RWPE2 (cell line): ENCODE results near the gene DLG2.

Source experiments
- ATAC-seq: fragments of 200-7000 bp; cut with Tn5 transposase; 3 replicates; pipeline ENCODE4 v1.9.1; 2021; ENCODE audit warnings: low read depth
- DNase-seq: peaks from one replicate; pipeline ENCODE4 v3.0.0-alpha.2; 2020; ENCODE audit warnings: low spot score
- H3K27ac ChIP-seq: fragments of 450-650 bp; 2 replicates; pipeline ENCODE4 v1.5.1; 2017; ENCODE audit warnings: mild to moderate bottlenecking; ENCODE audit not compliant: poor library complexity, severe bottlenecking
- H3K27me3 ChIP-seq: fragments of 250-450 bp; sonication (Bioruptor Pico); 2 replicates; pipeline ENCODE4 v1.5.1; 2021; ENCODE audit warnings: mild to moderate bottlenecking, moderate library complexity; ENCODE audit not compliant: insufficient read depth, poor library complexity, severe bottlenecking
- H3K36me3 ChIP-seq: fragments of 250-450 bp; sonication (Bioruptor Pico); 2 replicates; pipeline ENCODE4 v1.5.1; 2020; ENCODE audit warnings: low read depth, mild to moderate bottlenecking, moderate library complexity
- H3K4me1 ChIP-seq: fragments of 250-450 bp; sonication (Bioruptor Pico); 2 replicates; pipeline ENCODE4 v1.5.1; 2021; ENCODE audit warnings: mild to moderate bottlenecking, moderate library complexity; ENCODE audit not compliant: insufficient read depth, poor library complexity, severe bottlenecking
- H3K4me3 ChIP-seq: fragments of 250-450 bp; sonication (Bioruptor Pico); 2 replicates; pipeline ENCODE4 v1.5.1; 2021; ENCODE audit warnings: mild to moderate bottlenecking, moderate library complexity; ENCODE audit not compliant: severe bottlenecking
- H3K9me3 ChIP-seq: fragments of 250-450 bp; sonication (Bioruptor Pico); 2 replicates; pipeline ENCODE4 v1.5.1; 2021; ENCODE audit warnings: mild to moderate bottlenecking, moderate library complexity; ENCODE audit not compliant: severe bottlenecking
- TF ChIP-seq, protein P1 (sequence below): fragments of 450-650 bp; IDR thresholded peaks from one replicate; pipeline ENCODE4 v1.5.1; 2017; ENCODE audit warnings: mild to moderate bottlenecking, moderate library complexity; ENCODE audit not compliant: poor library complexity, severe bottlenecking

DLG2 gene

GRCh38 chr11:84255483-84255882 lies 1371.7 kb downstream of the DLG2 start:
- DNase-seq = no peak
- no peak for ATAC-seq
- Histone ChIP-seq H3K27me3 (no peaks in the 10 kb centered on the region), H3K4me3 (no peak overlapping the region), H3K27ac (no peak overlapping the region), H3K4me1 (no peaks in the 10 kb centered on the region), H3K36me3 (no peaks in the 10 kb centered on the region), H3K9me3 (no peaks in the 10 kb centered on the region)
- TF ChIP-seq, protein P1, sequence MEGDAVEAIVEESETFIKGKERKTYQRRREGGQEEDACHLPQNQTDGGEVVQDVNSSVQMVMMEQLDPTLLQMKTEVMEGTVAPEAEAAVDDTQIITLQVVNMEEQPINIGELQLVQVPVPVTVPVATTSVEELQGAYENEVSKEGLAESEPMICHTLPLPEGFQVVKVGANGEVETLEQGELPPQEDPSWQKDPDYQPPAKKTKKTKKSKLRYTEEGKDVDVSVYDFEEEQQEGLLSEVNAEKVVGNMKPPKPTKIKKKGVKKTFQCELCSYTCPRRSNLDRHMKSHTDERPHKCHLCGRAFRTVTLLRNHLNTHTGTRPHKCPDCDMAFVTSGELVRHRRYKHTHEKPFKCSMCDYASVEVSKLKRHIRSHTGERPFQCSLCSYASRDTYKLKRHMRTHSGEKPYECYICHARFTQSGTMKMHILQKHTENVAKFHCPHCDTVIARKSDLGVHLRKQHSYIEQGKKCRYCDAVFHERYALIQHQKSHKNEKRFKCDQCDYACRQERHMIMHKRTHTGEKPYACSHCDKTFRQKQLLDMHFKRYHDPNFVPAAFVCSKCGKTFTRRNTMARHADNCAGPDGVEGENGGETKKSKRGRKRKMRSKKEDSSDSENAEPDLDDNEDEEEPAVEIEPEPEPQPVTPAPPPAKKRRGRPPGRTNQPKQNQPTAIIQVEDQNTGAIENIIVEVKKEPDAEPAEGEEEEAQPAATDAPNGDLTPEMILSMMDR = no peak

GRCh38 chr11:84250834-84251613 lies 1376.1 kb downstream of the DLG2 start:
- H3K9me3 ChIP-seq = no peaks in the 10 kb centered on the region
- no peaks in the 10 kb centered on the region for H3K36me3 ChIP-seq
- H3K4me3 ChIP-seq = no peak overlapping the region
- no peak for ATAC-seq
- H3K4me1 ChIP-seq = no peaks in the 10 kb centered on the region
- H3K27ac ChIP-seq = no peak overlapping the region
- no peak for DNase-seq
- no peaks in the 10 kb centered on the region for H3K27me3 ChIP-seq
- TF ChIP-seq, protein P1 = no peak

- DNase-seq (no peak), ATAC-seq (no peak)
- Histone ChIP-seq H3K4me3 (no peak overlapping the region), H3K9me3 (no peaks in the 10 kb centered on the region), H3K27ac (no peak overlapping the region), H3K4me1 (no peaks in the 10 kb centered on the region), H3K36me3 (no peaks in the 10 kb centered on the region), H3K27me3 (no peaks in the 10 kb centered on the region)
- TF ChIP-seq, protein P1 = no peak
Observed at GRCh38 chr11:84249344-84250135, 1377.6 kb downstream of the DLG2 start.

- Histone ChIP-seq H3K27ac (no peak overlapping the region), H3K9me3 (no peaks in the 10 kb centered on the region), H3K36me3 (no peaks in the 10 kb centered on the region), H3K4me3 (no peak overlapping the region), H3K4me1 (no peaks in the 10 kb centered on the region), H3K27me3 (no peaks in the 10 kb centered on the region)
- TF ChIP-seq, protein P1 = no peak
- no peak for DNase-seq
- ATAC-seq = no peak
Observed at GRCh38 chr11:84247926-84248325, 1379.2 kb downstream of the DLG2 start.
